GM12872 (cell line): ENCODE results near the gene MACROD1.

Experiments used
- CTCF ChIP-seq: IDR thresholded peaks from 3 replicates; pipeline ENCODE4 v1.5.1; 2011; ENCODE audit warnings: low read depth, mild to moderate bottlenecking, low read length, moderate library complexity; ENCODE audit not compliant: insufficient read depth

MACROD1 gene

GRCh38 chr11:64056861-64057260, 109.1 kb downstream of the MACROD1 start:
- no peak for TF ChIP-seq CTCF

- TF ChIP-seq CTCF: no peak
Measured at GRCh38 chr11:64056213-64056785, 109.6 kb downstream of the MACROD1 start.

GRCh38 chr11:64055077-64055476, 110.8 kb downstream of the MACROD1 start:
- no peak for TF ChIP-seq CTCF

GRCh38 chr11:64053699-64054098, 112.2 kb downstream of the MACROD1 start:
- TF ChIP-seq CTCF: no peak

- TF ChIP-seq CTCF: no peak
Measured at GRCh38 chr11:64052938-64053622, 112.8 kb downstream of the MACROD1 start.

GRCh38 chr11:64052436-64052835, 113.5 kb downstream of the MACROD1 start:
- no peak for TF ChIP-seq CTCF

- no peak for TF ChIP-seq CTCF
Measured at GRCh38 chr11:64051297-64051696, 114.6 kb downstream of the MACROD1 start.
